Activated B cell treated with CpG ODN at 0.5 μM for 24 hours (primary cell): Measurements from ENCODE around the gene GCSH. TPM values are rescaled to one million over a fixed set of nuclear protein-coding genes. Genes with fewer than 3 reads are reported as not detected.

Experiments
- ATAC-seq: fragments of 200-7000 bp; cut with Tn5 transposase; one replicate; pipeline ENCODE4 v1.10.0; 2021; ENCODE audit warnings: low read depth, mild to moderate bottlenecking, moderate library complexity
- CTCF ChIA-PET: fragments of 350-600 bp; sonication (Branson Sonifier 250); formaldehyde crosslinking; loops from one replicate; lab custom pipeline; 2021; ENCODE audit warnings: antibody characterized with exemption; lab: Charles Lee
- POLR2A ChIA-PET: fragments of 350-600 bp; sonication (Branson Sonifier 250); formaldehyde crosslinking; loops from one replicate; lab custom pipeline; 2021; ENCODE audit warnings: antibody characterized with exemption; lab: Charles Lee
- DNase-seq: peaks from one replicate; pipeline ENCODE4 v3.0.0; 2022
- H3K27ac Mint-ChIP-seq: one replicate; pipeline ENCODE4 v1.8.0; 2020; ENCODE audit warnings: mixed read lengths
- H3K27me3 Mint-ChIP-seq: one replicate; pipeline ENCODE4 v1.8.0; 2021; ENCODE audit warnings: mixed read lengths
- H3K36me3 Mint-ChIP-seq: one replicate; pipeline ENCODE4 v1.8.0; 2021; ENCODE audit warnings: low read depth, mixed read lengths
- H3K4me1 Mint-ChIP-seq: one replicate; pipeline ENCODE4 v1.8.0; 2021; ENCODE audit warnings: mixed read lengths
- H3K4me3 Mint-ChIP-seq: one replicate; pipeline ENCODE4 v1.8.0; 2020; ENCODE audit warnings: mild to moderate bottlenecking, mixed read lengths
- H3K9me3 Mint-ChIP-seq: one replicate; pipeline ENCODE4 v1.8.0; 2020; ENCODE audit warnings: mixed read lengths
- intact Hi-C: fragments of 100-400 bp; cut with micrococcal nuclease; formaldehyde crosslinking; loops from one replicate; pipeline ENCODE4 v1.15.1; 2024
- total RNA-seq: library from RNA; stranded (reverse); gene quantifications from 2 replicates; pipeline ENCODE4 v1.2.3, GENCODE V29; 2022
- TF ChIP-seq, protein P1 (sequence below): fragments of 200-600 bp; IDR thresholded peaks from one replicate; pipeline ENCODE4 v1.8.0; 2022; ENCODE audit warnings: antibody characterized with exemption, mild to moderate bottlenecking

Gene GCSH
- total RNA-seq, 1 donor from 2014 or later: 8.8 TPM

DNA sequence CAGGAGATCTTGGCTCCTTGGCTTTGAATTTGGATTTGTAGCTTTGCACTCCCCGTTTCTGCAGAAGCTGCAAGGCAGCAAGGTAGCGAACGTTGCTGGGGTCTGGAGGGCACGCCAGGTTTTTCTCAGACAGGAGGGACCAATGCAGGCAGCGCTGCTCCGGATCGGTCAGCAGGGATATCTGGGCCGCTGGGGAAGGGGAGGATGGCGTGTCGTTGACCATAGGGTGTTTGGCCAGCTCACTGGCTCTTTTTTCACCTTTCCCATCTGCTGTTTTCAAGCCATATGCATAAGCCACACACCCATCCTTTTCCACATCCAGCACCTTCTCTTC, 34.9 kb downstream of the GCSH start:
- no peaks in the 10 kb centered on the region for H3K27me3 Mint-ChIP-seq
- intact Hi-C loops: no loop called here
- no peaks in the 10 kb centered on the region for H3K4me1 Mint-ChIP-seq
- H3K9me3 Mint-ChIP-seq: no peaks in the 10 kb centered on the region
- DNase-seq: no peak
- H3K36me3 Mint-ChIP-seq: no peaks in the 10 kb centered on the region
- H3K27ac Mint-ChIP-seq: no peak overlapping the region
- H3K4me3 Mint-ChIP-seq: no peak overlapping the region
- ChIA-PET CTCF (no interaction called here), POLR2A (no interaction called here)
- TF ChIP-seq, protein P1, sequence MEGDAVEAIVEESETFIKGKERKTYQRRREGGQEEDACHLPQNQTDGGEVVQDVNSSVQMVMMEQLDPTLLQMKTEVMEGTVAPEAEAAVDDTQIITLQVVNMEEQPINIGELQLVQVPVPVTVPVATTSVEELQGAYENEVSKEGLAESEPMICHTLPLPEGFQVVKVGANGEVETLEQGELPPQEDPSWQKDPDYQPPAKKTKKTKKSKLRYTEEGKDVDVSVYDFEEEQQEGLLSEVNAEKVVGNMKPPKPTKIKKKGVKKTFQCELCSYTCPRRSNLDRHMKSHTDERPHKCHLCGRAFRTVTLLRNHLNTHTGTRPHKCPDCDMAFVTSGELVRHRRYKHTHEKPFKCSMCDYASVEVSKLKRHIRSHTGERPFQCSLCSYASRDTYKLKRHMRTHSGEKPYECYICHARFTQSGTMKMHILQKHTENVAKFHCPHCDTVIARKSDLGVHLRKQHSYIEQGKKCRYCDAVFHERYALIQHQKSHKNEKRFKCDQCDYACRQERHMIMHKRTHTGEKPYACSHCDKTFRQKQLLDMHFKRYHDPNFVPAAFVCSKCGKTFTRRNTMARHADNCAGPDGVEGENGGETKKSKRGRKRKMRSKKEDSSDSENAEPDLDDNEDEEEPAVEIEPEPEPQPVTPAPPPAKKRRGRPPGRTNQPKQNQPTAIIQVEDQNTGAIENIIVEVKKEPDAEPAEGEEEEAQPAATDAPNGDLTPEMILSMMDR: no peak
- no peak for ATAC-seq

DNA sequence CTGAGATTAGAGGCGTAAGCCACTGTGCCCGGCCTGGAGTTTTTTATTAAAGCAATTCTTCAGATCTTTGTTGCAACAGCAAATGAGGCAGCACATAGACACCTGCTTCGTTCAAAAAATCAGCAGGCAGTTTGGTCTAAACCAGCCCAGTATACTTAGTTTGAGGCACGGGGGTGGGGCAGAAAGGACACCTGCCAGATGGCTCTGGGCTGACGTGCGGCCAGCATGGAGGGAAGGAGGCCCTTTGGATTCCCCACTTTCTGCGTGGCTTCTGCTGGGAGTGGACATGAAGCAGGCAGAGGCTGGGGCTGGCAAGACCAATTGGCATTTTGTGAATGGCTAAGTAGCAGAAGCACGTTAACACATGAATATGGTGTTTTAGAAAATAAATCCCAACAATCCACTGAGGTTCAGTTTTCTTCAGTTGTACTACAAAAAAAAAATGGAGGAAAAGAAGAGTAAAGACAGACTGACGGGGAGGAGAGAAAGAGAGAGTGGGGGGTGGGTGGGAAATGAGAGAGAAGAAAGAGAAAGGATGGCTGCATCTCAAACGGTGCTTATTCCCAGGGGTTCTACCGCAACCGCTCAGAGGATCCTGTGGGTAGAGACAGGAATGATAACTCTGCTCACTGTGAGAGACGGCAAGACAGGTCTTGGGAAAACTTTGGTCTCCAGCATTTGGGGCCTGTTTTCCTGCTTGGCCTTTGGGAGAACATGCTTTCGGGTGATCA, 35.5 kb downstream of the GCSH start:
- Mint-ChIP-seq H3K36me3 (no peaks in the 10 kb centered on the region), H3K4me3 (no peak overlapping the region), H3K4me1 (no peaks in the 10 kb centered on the region), H3K27ac (no peak overlapping the region), H3K27me3 (no peaks in the 10 kb centered on the region), H3K9me3 (no peaks in the 10 kb centered on the region)
- ChIA-PET CTCF (no interaction called here), POLR2A (no interaction called here)
- no peak for ATAC-seq
- TF ChIP-seq, protein P1: no peak
- intact Hi-C loops: no loop called here
- no peak for DNase-seq

DNA sequence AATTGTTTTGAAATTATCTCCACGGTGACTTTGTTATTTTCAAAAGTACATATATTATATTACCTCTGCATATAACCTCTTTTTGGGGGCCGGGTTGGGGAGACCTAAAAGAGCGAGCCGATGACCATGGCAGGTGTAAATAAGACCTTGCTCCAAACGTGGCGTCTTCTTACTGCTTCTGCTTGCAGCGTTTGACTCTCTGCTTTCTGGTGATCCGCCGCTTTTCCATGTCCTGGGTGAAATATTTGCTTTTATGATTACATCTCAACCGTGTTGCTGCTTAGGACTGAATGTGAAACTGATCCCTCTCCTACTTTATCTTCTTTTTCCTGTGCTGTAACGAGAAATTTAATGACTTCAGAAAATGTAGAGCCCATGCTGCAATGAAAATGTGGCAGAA, 42.4 kb downstream of the GCSH start:
- TF ChIP-seq, protein P1: no peak
- DNase-seq: no peak
- Mint-ChIP-seq H3K27ac (no peak overlapping the region), H3K36me3 (peaks cover 10% of the 10 kb centered on the region), H3K4me1 (peaks cover 3% of the 10 kb centered on the region), H3K4me3 (no peak overlapping the region), H3K27me3 (no peaks in the 10 kb centered on the region), H3K9me3 (peaks cover 15% of the 10 kb centered on the region)
- POLR2A ChIA-PET: no interaction called here
- intact Hi-C loops: no loop called here
- CTCF ChIA-PET: no interaction called here
- no peak for ATAC-seq

DNA sequence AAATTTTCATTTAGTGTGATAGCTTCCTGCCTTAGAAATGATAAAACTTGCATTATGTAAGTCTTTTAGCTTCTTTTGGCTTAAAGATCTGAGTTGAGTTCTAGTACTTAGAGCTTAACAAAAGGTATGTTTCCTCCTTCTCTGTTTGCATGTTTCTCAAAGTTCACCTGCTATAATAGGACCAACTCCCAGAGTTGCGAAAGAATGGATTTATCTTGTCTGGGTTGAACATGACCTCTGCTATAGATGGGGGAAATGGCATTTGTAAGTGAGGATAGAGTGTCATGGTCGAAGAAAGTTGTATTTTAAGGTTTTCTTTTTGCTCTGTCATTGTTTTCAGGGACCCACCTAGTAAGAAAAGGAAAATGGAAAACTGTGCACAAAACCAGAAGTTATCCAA, 53.4 kb downstream of the GCSH start:
- TF ChIP-seq, protein P1: no peak
- DNase-seq: no peak
- Mint-ChIP-seq H3K36me3 (peaks cover 58% of the 10 kb centered on the region), H3K27me3 (no peaks in the 10 kb centered on the region), H3K27ac (no peak overlapping the region), H3K4me1 (peaks cover 8% of the 10 kb centered on the region), H3K4me3 (no peak overlapping the region), H3K9me3 (no peaks in the 10 kb centered on the region)
- ChIA-PET CTCF (no interaction called here), POLR2A (no interaction called here)
- intact Hi-C loops: no loop called here
- no peak for ATAC-seq

DNA sequence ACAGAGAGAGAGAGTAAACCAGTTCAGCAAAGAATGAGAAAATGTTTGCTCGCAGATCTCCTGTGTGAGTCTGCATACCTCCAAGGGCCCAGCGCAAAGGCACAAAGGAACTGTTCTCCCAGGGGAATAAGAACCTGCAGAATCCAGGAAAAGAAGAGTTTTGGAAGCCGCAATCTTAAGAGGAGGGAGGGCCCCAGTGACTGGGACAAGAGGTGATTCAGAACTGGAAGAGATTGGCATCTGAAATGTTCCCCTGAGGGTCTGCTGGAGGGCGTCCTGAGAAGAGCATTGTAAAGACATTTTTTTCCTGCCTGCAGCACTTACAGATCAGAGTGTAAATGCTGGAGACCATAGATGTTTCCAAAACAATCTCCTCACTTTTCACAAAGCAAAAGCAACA, 54.5 kb downstream of the GCSH start:
- Mint-ChIP-seq H3K36me3 (peaks cover 60% of the 10 kb centered on the region), H3K27ac (no peak overlapping the region)

More for the DNA sequence above, 54.5 kb downstream of the GCSH start:
- no peak overlapping the region for H3K4me3 Mint-ChIP-seq
- H3K9me3 Mint-ChIP-seq: no peaks in the 10 kb centered on the region
- H3K27me3 Mint-ChIP-seq: no peaks in the 10 kb centered on the region
- TF ChIP-seq, protein P1: no peak
- ChIA-PET CTCF (no interaction called here), POLR2A (no interaction called here)
- ATAC-seq: no peak
- intact Hi-C loops: no loop called here
- DNase-seq: no peak
- peaks cover 16% of the 10 kb centered on the region for H3K4me1 Mint-ChIP-seq
